ENCODE results near the gene GPR84. TPM values are rescaled to one million over a fixed set of nuclear protein-coding genes. Genes with fewer than 3 reads are reported as not detected.

Gene GPR84
- total and polyA plus RNA-seq, 2 of the 13 experiments (the other 11 are each of a cell fraction or from before 2014, with no cell fraction given) = not detected

- TF ChIP-seq NPAS2 (CRISPR knock-in tag; IDR thresholded peaks at IDR 0.05; ENCODE audit: borderline replicate concordance) (no peak), ZNF292 (CRISPR knock-in tag; IDR thresholded peaks at IDR 0.05; ENCODE audit: borderline replicate concordance, low read depth) (no peak), MYC (CRISPR knock-in tag; IDR thresholded peaks at IDR 0.05; ENCODE audit: borderline replicate concordance) (peak; percentile 60; the same call in 1 of the 2 replicates), ZNF879 (CRISPR knock-in tag; IDR thresholded peaks at IDR 0.05) (no peak), PBX2 (CRISPR knock-in tag; IDR thresholded peaks at IDR 0.05) (no peak), ZNF207 (IDR thresholded peaks at IDR 0.05; ENCODE audit: borderline replicate concordance) (no peak), MED1 (CRISPR knock-in tag; IDR thresholded peaks at IDR 0.05) (no peak), ZNF746 (CRISPR knock-in tag; IDR thresholded peaks at IDR 0.05) (no peak), ZNF839 (CRISPR knock-in tag; IDR thresholded peaks at IDR 0.05; ENCODE audit: borderline replicate concordance) (no peak), MBNL3 (CRISPR knock-in tag; conservative IDR thresholded peaks at IDR 0.05) (no peak), NR2F1 (CRISPR knock-in tag; IDR thresholded peaks at IDR 0.05) (no peak), ZFP36 (IDR thresholded peaks at IDR 0.05; ENCODE audit: borderline replicate concordance, low read depth, low read length, partially characterized antibody) (no peak), FOXK1 (CRISPR knock-in tag; IDR thresholded peaks at IDR 0.05; ENCODE audit: borderline replicate concordance, low read depth) (0 out of 2 replicates have a peak, but pooled peaks have one; percentile 32), AHR (CRISPR knock-in tag; IDR thresholded peaks at IDR 0.05) (peak; percentile 68; the same call in 1 of the 2 replicates), TAF15 (IDR thresholded peaks at IDR 0.05; ENCODE audit: low read depth, low read length, poor library complexity, severe bottlenecking) (no peak), ZBTB14 (CRISPR knock-in tag; IDR thresholded peaks at IDR 0.05) (no peak), ZNF580 (CRISPR knock-in tag; IDR thresholded peaks at IDR 0.05; ENCODE audit: borderline replicate concordance, low read depth) (peak; percentile 65; the same call in 1 of the 2 replicates), SP4 (CRISPR knock-in tag; IDR thresholded peaks at IDR 0.05) (no peak), ZNF503 (CRISPR knock-in tag; IDR thresholded peaks at IDR 0.05) (no peak), KDM2A (CRISPR knock-in tag; IDR thresholded peaks at IDR 0.05; ENCODE audit: borderline replicate concordance, low read depth) (peak; percentile 89)
These were observed 15.3 kb upstream of the GPR84 start (continued) for GRCh38 chr12:54379398-54380201.
